ENCODE measurements around the gene ITPR1. TPM values are rescaled to one million over a fixed set of nuclear protein-coding genes. Genes with fewer than 3 reads are reported as not detected.
A peak's percentile ranks its signal among the peaks of the same experiment; 100 is the strongest.

The ITPR1 gene
- total RNA-seq, 1 donor from 2014 or later = 117 TPM

DNA sequence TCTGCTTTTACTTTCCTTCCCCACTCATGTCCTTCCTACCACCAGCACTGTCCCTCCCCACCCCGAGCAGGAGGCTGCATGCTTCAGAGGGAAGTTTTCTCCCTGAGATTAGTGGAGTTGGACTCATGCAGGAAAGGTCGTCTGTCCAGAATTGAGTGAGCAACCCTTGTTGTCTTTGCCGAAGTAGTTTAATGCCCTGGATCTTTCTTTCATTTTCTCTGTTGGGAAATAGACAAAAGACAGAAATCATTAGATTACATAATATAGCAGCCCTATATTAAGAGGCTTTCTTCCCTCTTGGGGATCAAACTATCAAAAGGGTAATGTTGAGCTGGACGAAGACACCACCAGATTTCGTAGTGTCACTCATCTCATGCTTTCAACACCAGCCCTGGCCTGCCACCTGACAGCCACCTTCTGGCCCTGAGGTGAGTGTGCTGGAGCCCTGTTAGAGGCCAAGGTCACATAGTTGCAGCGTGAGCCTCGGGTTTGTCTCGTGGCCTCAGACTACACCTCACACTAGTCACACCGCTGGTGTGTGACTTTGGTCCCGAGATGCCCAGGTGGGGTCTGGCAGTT is 231.0 kb downstream of the ITPR1 start:
- intact Hi-C loops (cut with micrococcal nuclease) = loop anchor here (5.0 to 10.0 kb wide), 2 partner anchors 183 to 471 kb away; no protein-coding TSS in a partner anchor
- no peaks in the 10 kb centered on the region for H3K9me3 Mint-ChIP-seq
- peaks cover 54% of the 10 kb centered on the region for H3K4me1 Mint-ChIP-seq (ENCODE audit: low read depth)
- peaks cover 66% of the 10 kb centered on the region for H3K36me3 Mint-ChIP-seq (ENCODE audit: low read depth)
- H3K27me3 Mint-ChIP-seq (ENCODE audit: low read depth) = no peaks in the 10 kb centered on the region
- no peak for DNase-seq (ENCODE audit: low spot score)
- H3K4me3 Mint-ChIP-seq (ENCODE audit: low read depth) = no peak overlapping the region
- H3K27ac Mint-ChIP-seq = no peak overlapping the region

GRCh38 chr3:4726549-4726948 is 233.4 kb downstream of the ITPR1 start:
- peaks cover 75% of the 10 kb centered on the region for H3K36me3 Mint-ChIP-seq (ENCODE audit: low read depth)
- intact Hi-C loops (cut with micrococcal nuclease) = loop anchor here (10.0 kb wide), 1 partner anchor 468 kb away; no protein-coding TSS in a partner anchor
- H3K4me1 Mint-ChIP-seq (ENCODE audit: low read depth) = peaks cover 55% of the 10 kb centered on the region

DNA sequence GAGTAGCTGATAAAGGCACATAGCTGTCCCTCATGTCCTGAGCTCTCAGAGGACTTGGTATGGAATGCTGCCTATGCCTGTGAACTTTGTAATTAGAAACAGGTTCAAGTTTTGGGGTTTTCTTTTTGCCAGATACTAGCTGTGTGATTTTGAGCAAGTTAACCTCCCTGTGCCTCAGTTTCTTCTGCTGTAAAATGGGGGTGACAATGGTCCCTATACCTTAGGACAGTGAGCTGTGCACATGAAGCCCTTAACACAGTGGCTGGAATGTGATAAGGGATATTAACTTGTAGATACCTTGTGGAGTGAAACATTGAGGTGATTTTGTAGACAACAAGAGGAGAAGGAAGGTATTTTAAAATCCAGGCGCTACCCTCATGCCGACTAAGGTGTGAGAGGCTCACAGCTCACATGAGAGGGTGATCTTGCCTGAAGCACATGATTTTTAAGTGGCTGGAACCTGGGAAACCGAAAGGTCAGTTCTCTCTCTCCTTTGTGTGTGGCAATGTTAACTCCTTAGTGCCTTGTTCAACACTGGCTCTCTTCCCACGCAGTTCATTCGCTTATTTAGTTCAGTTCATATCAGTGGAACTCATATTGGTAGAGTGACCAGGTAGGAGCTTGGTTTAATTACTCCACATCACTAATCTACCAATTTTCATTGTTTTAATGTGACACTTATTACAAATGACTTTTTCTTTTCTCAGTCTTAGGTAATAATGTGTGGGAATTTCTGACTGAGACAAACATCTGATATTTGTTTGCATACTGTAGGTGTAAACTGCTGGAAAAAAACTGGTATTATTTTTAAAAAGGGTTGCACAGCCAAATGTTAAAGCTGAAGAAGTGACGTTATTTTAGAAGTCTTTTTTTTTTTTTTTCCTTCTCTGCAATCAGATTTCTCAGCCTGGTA is 236.2 kb downstream of the ITPR1 start:
- H3K27ac Mint-ChIP-seq = no peak overlapping the region
- no peak for DNase-seq (ENCODE audit: low spot score)
- H3K27me3 Mint-ChIP-seq (ENCODE audit: low read depth) = no peaks in the 10 kb centered on the region
- no peaks in the 10 kb centered on the region for H3K9me3 Mint-ChIP-seq
- peaks cover 51% of the 10 kb centered on the region for H3K4me1 Mint-ChIP-seq (ENCODE audit: low read depth)
- intact Hi-C loops (cut with micrococcal nuclease) = loop anchor here (10.0 kb wide), 1 partner anchor 465 kb away; no protein-coding TSS in a partner anchor
- H3K4me3 Mint-ChIP-seq (ENCODE audit: low read depth) = no peak overlapping the region
- peaks cover 88% of the 10 kb centered on the region for H3K36me3 Mint-ChIP-seq (ENCODE audit: low read depth)

More at GRCh38 chr3:4726549-4726948, 233.4 kb downstream of the ITPR1 start:
- no peaks in the 10 kb centered on the region for H3K9me3 Mint-ChIP-seq
- no peak overlapping the region for H3K4me3 Mint-ChIP-seq (ENCODE audit: low read depth)
- no peaks in the 10 kb centered on the region for H3K27me3 Mint-ChIP-seq (ENCODE audit: low read depth)
- H3K27ac Mint-ChIP-seq = no peak overlapping the region
- no peak for DNase-seq (ENCODE audit: low spot score)

- Mint-ChIP-seq H3K4me3 (ENCODE audit: low read depth) (no peak overlapping the region), H3K4me1 (ENCODE audit: low read depth) (peaks cover 58% of the 10 kb centered on the region), H3K27me3 (ENCODE audit: low read depth) (no peaks in the 10 kb centered on the region), H3K36me3 (ENCODE audit: low read depth) (peaks cover 88% of the 10 kb centered on the region), H3K9me3 (no peaks in the 10 kb centered on the region), H3K27ac (no peak overlapping the region)
- no peak for DNase-seq (ENCODE audit: low spot score)
- intact Hi-C loops (cut with micrococcal nuclease) = no loop called here
Observed at GRCh38 chr3:4730719-4731118, 237.6 kb downstream of the ITPR1 start.

DNA sequence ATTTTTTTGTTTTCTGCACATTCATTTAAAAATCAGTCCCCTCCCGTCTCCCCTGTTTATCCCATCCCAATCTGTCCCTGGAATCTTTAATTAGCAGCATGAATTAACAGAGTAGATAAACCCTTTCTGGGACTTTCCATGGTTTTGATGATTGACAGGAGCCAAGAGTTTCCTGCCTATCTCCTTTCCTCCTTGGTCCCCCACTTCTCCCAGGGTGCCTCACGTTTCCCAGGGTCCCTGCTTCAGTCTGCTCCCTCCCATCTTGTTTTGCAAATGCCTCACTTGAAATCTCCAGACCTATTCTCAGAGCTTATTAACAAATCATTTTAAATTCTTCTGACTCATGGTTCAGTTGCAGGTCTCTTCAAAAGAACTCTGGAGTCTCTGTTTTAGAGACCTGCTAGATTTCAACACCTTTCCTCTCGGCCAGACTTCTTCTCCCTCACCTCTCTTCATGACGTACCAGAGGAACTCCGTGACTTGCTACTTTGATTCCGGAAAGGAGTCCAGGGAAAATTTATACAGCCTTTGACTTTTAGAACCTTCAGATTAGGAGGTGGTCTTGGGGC is 238.5 kb downstream of the ITPR1 start:
- H3K36me3 Mint-ChIP-seq (ENCODE audit: low read depth) = peaks cover 91% of the 10 kb centered on the region
- no peaks in the 10 kb centered on the region for H3K9me3 Mint-ChIP-seq
- intact Hi-C loops (cut with micrococcal nuclease) = no loop called here
- DNase-seq (ENCODE audit: low spot score) = no peak
- H3K4me1 Mint-ChIP-seq (ENCODE audit: low read depth) = peaks cover 61% of the 10 kb centered on the region
- no peak overlapping the region for H3K4me3 Mint-ChIP-seq (ENCODE audit: low read depth)
- peak overlapping the region; percentile 50 for H3K27ac Mint-ChIP-seq
- no peaks in the 10 kb centered on the region for H3K27me3 Mint-ChIP-seq (ENCODE audit: low read depth)

DNA sequence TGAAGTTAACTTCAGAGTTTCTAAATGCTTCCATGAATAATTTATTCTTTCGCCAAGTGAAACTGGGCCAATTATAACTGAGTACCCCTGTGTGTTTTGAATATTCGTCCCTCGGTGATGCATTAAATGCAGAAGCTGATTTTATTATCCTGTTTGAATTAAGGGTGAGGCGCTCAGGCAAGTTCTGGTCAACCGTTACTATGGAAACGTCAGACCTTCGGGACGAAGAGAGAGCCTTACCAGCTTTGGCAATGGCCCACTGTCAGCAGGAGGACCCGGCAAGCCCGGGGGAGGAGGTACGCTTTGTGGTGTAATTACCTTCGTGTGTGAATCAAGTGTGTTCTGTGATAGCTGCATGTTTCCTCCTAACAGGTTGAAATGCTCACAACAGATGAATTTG is 239.8 kb downstream of the ITPR1 start:
- Mint-ChIP-seq H3K4me3 (ENCODE audit: low read depth) (no peak overlapping the region), H3K9me3 (peaks cover 5% of the 10 kb centered on the region), H3K27me3 (ENCODE audit: low read depth) (no peaks in the 10 kb centered on the region), H3K4me1 (ENCODE audit: low read depth) (peaks cover 67% of the 10 kb centered on the region), H3K36me3 (ENCODE audit: low read depth) (peaks cover 92% of the 10 kb centered on the region), H3K27ac (no peak overlapping the region)
- intact Hi-C loops (cut with micrococcal nuclease) = no loop called here
- no peak for DNase-seq (ENCODE audit: low spot score)

DNA sequence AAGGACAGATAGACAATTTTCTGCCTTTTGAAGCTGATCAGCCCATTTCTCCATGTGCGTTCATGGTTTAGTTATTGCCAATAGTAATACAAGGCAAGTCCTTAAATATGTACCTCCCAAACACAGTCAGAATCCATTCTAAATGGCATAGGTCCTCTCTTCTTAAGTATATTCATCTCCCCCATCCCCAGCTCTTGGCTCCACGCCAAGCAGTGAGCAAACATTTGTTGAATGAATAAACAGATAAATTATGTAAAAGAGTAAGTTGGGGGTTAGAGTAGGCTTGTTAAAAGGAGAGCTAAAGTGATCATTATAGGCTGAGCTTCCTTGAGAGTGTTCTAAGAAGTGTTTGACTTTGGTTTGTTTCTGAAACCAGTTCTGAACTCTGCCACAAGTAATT is 241.3 kb downstream of the ITPR1 start:
- H3K4me1 Mint-ChIP-seq (ENCODE audit: low read depth) = peaks cover 75% of the 10 kb centered on the region
- no peak overlapping the region for H3K4me3 Mint-ChIP-seq (ENCODE audit: low read depth)
- H3K36me3 Mint-ChIP-seq (ENCODE audit: low read depth) = peaks cover 92% of the 10 kb centered on the region
- H3K9me3 Mint-ChIP-seq = peaks cover 14% of the 10 kb centered on the region
- DNase-seq (ENCODE audit: low spot score) = no peak
- no peaks in the 10 kb centered on the region for H3K27me3 Mint-ChIP-seq (ENCODE audit: low read depth)
- intact Hi-C loops (cut with micrococcal nuclease) = no loop called here
- H3K27ac Mint-ChIP-seq = no peak overlapping the region

GRCh38 chr3:4735243-4735642 is 242.1 kb downstream of the ITPR1 start:
- peaks cover 22% of the 10 kb centered on the region for H3K9me3 Mint-ChIP-seq
- DNase-seq (ENCODE audit: low spot score) = no peak
- intact Hi-C loops (cut with micrococcal nuclease) = no loop called here
- peaks cover 96% of the 10 kb centered on the region for H3K36me3 Mint-ChIP-seq (ENCODE audit: low read depth)
- peak overlapping the region; percentile 21 for H3K27ac Mint-ChIP-seq
- no peak overlapping the region for H3K4me3 Mint-ChIP-seq (ENCODE audit: low read depth)
- no peaks in the 10 kb centered on the region for H3K27me3 Mint-ChIP-seq (ENCODE audit: low read depth)
- H3K4me1 Mint-ChIP-seq (ENCODE audit: low read depth) = peaks cover 78% of the 10 kb centered on the region

GRCh38 chr3:4736284-4736861 is 243.2 kb downstream of the ITPR1 start:
- no peak overlapping the region for H3K4me3 Mint-ChIP-seq (ENCODE audit: low read depth)
- intact Hi-C loops (cut with micrococcal nuclease) = no loop called here

DNA sequence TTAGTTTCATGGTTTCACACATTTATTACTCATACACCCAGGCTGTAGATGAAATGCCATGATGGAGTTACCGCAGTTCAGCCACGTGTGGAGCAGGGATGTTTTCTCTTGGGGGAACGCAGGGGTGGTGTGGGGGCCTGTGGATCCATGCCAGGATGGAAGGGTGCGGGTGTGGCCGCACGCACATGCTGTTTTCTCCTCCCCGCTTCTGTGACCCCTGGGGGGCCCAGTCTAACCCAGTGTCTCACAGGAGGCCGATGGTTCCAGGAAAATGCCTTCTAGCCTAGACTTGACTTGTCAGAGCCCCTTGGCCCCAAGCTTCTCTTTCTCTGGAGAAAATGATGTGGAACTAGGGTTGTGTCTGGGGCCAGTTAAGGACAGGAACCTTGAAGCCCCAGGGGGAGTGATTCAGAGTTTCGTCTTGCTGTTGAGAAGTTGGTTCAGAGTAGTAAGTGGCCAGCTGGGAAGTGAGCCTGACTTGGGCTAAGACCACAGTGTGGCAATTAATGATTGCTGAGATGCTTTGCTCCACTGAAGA is 245.7 kb downstream of the ITPR1 start:
- peaks cover 80% of the 10 kb centered on the region for H3K4me1 Mint-ChIP-seq (ENCODE audit: low read depth)
- H3K27ac Mint-ChIP-seq = peak overlapping the region; percentile 87
- intact Hi-C loops (cut with micrococcal nuclease) = no loop called here
- no peak overlapping the region for H3K4me3 Mint-ChIP-seq (ENCODE audit: low read depth)
- H3K9me3 Mint-ChIP-seq = peaks cover 24% of the 10 kb centered on the region
- H3K27me3 Mint-ChIP-seq (ENCODE audit: low read depth) = no peaks in the 10 kb centered on the region
- no peak for DNase-seq (ENCODE audit: low spot score)
- peaks cover 87% of the 10 kb centered on the region for H3K36me3 Mint-ChIP-seq (ENCODE audit: low read depth)

More at GRCh38 chr3:4736284-4736861, 243.2 kb downstream of the ITPR1 start:
- no peak for DNase-seq (ENCODE audit: low spot score)
- H3K27ac Mint-ChIP-seq = peak overlapping the region; percentile 71
- peaks cover 97% of the 10 kb centered on the region for H3K36me3 Mint-ChIP-seq (ENCODE audit: low read depth)
- H3K9me3 Mint-ChIP-seq = peaks cover 24% of the 10 kb centered on the region
- H3K27me3 Mint-ChIP-seq (ENCODE audit: low read depth) = no peaks in the 10 kb centered on the region
- H3K4me1 Mint-ChIP-seq (ENCODE audit: low read depth) = peaks cover 84% of the 10 kb centered on the region

DNA sequence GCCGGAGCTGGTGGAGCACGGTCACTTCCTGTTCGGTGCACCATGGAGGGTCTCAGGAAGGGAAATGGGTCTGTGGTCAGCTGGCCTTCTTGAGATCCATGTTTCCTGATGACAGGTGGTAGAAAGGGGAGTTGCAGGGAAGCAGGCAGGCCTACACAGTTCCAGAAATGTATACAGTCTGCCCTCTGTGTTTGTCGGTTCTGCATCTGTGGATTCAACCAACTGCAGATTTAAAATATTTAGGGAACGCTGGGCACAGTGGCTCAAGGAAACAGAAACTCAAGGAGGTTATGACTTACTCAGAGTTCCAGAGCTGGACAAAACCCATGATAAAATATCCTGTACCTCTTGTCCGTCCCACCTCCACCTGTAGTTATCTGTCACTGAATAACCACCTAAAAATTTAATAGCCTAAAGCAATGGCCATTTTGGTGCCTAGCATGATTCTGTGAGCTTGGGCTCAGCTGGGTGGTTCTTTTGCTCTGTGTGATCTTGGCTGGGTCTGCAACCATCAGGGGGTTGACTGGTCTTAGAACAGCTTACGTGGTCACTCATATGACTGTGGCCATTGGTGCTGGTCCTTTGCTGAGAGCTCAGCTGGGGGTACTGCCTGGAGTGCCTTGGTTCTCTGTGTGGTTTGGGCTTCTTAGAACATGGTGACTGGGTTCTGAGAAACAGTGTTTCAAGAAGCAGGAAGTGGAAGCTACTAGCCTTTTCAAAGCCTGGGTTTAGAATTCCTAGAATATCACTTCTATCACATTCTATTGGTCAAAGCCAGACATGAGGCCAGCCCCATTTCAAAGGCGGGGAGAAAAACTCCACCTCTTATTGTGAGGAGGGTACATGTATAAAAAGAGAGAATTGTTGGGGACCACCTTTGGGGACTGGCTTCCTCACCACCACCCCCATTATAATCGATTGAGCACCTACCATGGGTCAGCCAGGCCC is 246.4 kb downstream of the ITPR1 start:
- no peaks in the 10 kb centered on the region for H3K27me3 Mint-ChIP-seq (ENCODE audit: low read depth)
- peaks cover 83% of the 10 kb centered on the region for H3K36me3 Mint-ChIP-seq (ENCODE audit: low read depth)
- H3K27ac Mint-ChIP-seq = peak overlapping the region; percentile 87
- peaks cover 24% of the 10 kb centered on the region for H3K9me3 Mint-ChIP-seq
- H3K4me1 Mint-ChIP-seq (ENCODE audit: low read depth) = peaks cover 76% of the 10 kb centered on the region
- peak overlapping the region; percentile 58 for H3K4me3 Mint-ChIP-seq (ENCODE audit: low read depth)
- peak; percentile 39 for DNase-seq (ENCODE audit: low spot score)
- intact Hi-C loops (cut with micrococcal nuclease) = loop anchor here (2.0 kb wide), 3 partner anchors 17 to 91 kb away; no protein-coding TSS in a partner anchor
